ENCODE data around the gene ADCY2.

DNA sequence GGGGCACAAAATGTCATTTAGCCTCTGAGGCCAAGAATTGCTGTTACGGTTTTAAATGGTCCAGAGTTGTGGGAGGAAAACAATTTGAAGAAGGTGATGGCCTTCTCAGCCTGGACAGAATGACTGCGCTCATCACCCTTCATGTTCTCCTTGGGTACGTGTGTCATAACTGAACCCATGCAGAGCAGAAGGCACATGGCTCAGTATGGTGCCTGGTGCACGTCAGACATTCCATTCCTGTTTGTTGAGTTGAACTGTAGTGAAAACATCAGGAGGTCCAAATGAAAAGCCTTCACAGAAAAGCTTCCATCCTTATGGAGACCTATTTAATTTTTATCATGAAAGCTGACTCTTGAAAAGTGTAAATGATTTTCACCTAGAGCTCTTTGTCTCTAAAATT lies 321.8 kb downstream of the ADCY2 start:
- TF ChIP-seq ZFP3 (CRISPR knock-in tag; IDR thresholded peaks at IDR 0.05), result no peak
- no peak for TF ChIP-seq GLIS3 (CRISPR knock-in tag; IDR thresholded peaks at IDR 0.05)
- TF ChIP-seq ARNTL (CRISPR knock-in tag; IDR thresholded peaks at IDR 0.05; ENCODE audit: borderline replicate concordance, low read depth), result no peak
- TF ChIP-seq CREB5 (CRISPR knock-in tag; IDR thresholded peaks at IDR 0.05; ENCODE audit: low read depth), result no peak
- TF ChIP-seq ZNF70 (CRISPR knock-in tag; IDR thresholded peaks at IDR 0.05), result no peak
- TF ChIP-seq PATZ1 (CRISPR knock-in tag; IDR thresholded peaks at IDR 0.05; ENCODE audit: borderline replicate concordance), result no peak
- TF ChIP-seq PPARA (CRISPR knock-in tag; IDR thresholded peaks at IDR 0.05; ENCODE audit: borderline replicate concordance), result no peak
- TF ChIP-seq SNAI2 (CRISPR knock-in tag; IDR thresholded peaks at IDR 0.05), result no peak
- no peak for TF ChIP-seq TCF4 (CRISPR knock-in tag; IDR thresholded peaks at IDR 0.05; ENCODE audit: borderline replicate concordance)
- TF ChIP-seq ZFP30 (CRISPR knock-in tag; IDR thresholded peaks at IDR 0.05), result no peak
- no peak for TF ChIP-seq ISL1 (CRISPR knock-in tag; IDR thresholded peaks at IDR 0.05)

Data from SK-N-SH treated with all-trans-retinoic acid at 6 μM for 48 hours (cell line).